Left cardiac atrium (tissue), 4 donors: ENCODE measurements around the gene MIER1. TPM values are rescaled to one million over a fixed set of nuclear protein-coding genes. Genes with fewer than 3 reads are reported as not detected.
A peak's percentile ranks its signal among the peaks of the same experiment; 100 is the strongest.
"Not testable (repeated sequence)": the region's sequence is repeated elsewhere in the genome, so short reads cannot be mapped to it uniquely, and the experiment has no call there.

Source experiments
- ATAC-seq, 2 donors: fragments of 200-7000 bp; cut with Tn5 transposase; one replicate each; pipeline ENCODE4 v1.9.1; 2020; ENCODE audit warnings: mild to moderate bottlenecking in 2 of 2, moderate library complexity in 2 of 2
- DNase-seq: peaks from one replicate; pipeline ENCODE4 v3.0.0-alpha.2; 2020
- intact Hi-C, 2 donors: fragments of 100-400 bp; cut with DNase I; formaldehyde crosslinking; loops; one replicate each; pipeline versions ENCODE4 v1.14.1 to v1.15.1; 2022 to 2023
- long read RNA-seq: library from polyadenylated mRNA; unstranded; transcript quantifications from one replicate; pipeline ENCODE4 v2.0.0, GENCODE V29; 2021
- total RNA-seq, 2 donors: library from RNA; stranded (reverse); fragmentation: NEBNext Ultra II Directional; extraction: Animal tissue kit (Norgen Biotek cat#: 25700); gene quantifications; one replicate each; pipeline ENCODE4 v1.2.1, GENCODE V29; 2021
- donor health status: DM: no; HTN: yes; CAD: no.
- donor health status: DM: no; HTN: yes; CAD: no; lungs with severe emphysema.
- donor health status: DM: yes; HTN: yes; CAD: no.
- donor health status: Dilated cardiomyopathy.

MIER1 gene
- 10 to 100 TPM; 19.9 to 27.5 TPM for total RNA-seq
- long read RNA-seq, full-length matches to known transcripts: 2 of 6 reads
- long read RNA-seq, partial matches to known transcripts: 2 of 6 reads
- long read RNA-seq, other reads (novel, unspliced or antisense): 2 of 6 reads

DNA sequence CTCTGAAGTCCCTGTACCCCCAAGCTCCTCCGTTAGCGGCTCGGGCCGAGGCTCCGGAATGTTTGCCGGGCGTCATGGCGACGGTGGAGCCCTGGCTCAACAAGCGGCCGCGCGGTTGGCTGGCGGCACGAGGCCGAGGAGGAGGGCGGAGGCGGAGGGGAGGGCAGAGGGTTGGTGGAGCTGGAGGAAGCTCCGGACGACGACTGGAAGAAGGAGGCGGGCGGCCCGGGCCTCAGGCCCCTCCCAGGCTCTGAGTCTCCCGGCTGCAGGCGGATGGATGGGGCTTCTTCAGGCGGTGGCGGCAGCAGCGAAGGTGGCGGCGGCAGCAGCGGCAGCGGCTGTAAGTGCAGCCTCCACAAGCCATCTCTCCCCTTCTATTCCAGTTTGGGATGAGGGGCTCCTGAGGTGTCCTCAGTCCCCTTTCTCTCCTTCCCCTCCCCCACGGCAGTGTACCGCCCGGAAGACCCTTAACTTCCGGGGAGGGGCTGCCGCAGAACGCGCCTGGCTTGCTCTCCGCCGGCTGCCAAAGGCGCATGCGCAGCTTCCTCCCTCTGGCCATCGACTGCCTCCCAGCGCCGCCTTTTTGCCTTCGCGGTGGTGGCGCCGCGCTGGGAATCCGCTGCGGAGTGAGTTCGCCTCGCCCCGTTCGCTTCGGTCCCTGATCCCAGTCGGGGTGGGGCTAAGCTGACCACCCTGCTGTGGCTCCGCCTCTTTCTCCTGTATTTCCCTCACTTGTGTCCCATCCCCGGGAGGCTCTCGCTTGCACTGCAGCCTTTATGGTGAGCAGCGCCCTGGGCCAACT lies at the start of gene MIER1, which contains the start of gene DNAI4:
Gene MIER1 (plus strand): TSS at position 235 of the 802 bp plus-strand sequence. CDS start 39 bp downstream, at position 274.
Gene DNAI4 (minus strand): TSS at position 101 of the 802 bp plus-strand sequence. CDS start 25 bp downstream, at position 76.
- DNase-seq (peak; percentile 98), ATAC-seq (peak; percentile 98 to 99)
- intact Hi-C loops: no loop called here

DNA sequence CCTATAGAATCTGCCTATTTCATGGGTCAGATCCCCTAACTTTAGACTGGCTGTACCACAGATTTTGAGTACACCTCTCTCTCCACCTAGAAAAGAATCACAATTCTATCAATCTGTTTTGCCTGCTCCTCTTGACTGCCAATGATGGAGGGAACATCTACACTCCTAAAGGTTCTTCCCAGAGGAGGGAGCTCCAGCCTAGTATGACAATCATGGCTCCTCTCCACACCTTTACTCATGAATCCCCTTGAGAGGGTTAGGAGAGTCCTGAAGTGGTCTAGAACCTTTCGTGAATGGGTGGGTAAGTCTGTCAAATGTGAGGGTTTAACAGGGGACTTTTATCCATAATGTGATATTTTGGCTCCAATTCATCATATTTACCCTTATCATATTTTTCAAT lies 48.1 kb upstream of the MIER1 start:
- intact Hi-C loops: no loop called here
- ATAC-seq (no peak), DNase-seq (no peak)

GRCh38 chr1:66889030-66889429 lies 35.8 kb upstream of the MIER1 start:
- intact Hi-C loops: no loop called here
- DNase-seq: no peak
- no peak for ATAC-seq

GRCh38 chr1:66890621-66891020 lies 34.2 kb upstream of the MIER1 start:
- ATAC-seq: no peak
- intact Hi-C loops: no loop called here
- no peak for DNase-seq

DNA sequence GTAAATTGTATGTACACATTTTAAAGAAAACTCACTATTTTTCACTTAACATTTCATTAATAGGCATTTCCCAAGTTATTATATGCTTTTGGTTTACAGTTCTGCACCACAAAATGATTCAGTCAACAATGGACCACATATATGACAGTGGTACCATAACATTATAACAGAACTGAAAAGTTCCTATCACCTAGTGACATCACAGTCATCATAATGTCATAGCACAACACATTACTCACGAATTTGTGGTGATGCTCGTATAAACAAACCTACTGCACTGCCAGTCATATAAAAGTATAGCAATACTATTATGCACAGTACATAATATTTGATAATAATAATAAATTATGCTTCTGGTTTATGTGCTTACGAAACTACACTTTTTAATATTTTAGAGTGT lies 31.1 kb upstream of the MIER1 start:
- ATAC-seq (no peak), DNase-seq (no peak)
- intact Hi-C loops: no loop called here

GRCh38 chr1:66915203-66915602 lies 9.6 kb upstream of the MIER1 start:
- DNase-seq, intact Hi-C loops, ATAC-seq: not testable (repeated sequence)

DNA sequence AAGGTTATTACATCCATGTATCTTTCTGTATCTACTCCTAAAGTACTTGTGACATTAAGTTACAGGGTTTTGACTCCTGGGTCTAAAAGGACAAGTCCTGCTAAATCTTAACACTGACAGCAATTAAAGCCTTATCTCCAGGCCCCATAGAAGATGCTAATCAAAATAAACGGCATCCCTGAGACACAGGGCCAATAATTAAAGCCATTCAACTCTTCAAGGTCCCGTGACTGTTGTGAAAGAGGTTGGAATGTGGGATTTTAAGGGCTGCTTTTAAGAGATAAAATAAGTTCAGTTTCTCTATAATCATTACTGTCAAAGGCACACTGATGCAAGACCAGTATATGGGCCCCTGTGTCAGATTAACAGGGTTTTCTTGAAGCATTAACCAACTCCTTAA lies 8.5 kb upstream of the MIER1 start:
- intact Hi-C loops: no loop called here
- no peak for ATAC-seq

GRCh38 chr1:66917476-66917875 lies 7.3 kb upstream of the MIER1 start:
- DNase-seq (no peak), ATAC-seq (no peak)
- intact Hi-C loops: no loop called here

More for the DNA sequence above, 8.5 kb upstream of the MIER1 start:
- DNase-seq: no peak

DNA sequence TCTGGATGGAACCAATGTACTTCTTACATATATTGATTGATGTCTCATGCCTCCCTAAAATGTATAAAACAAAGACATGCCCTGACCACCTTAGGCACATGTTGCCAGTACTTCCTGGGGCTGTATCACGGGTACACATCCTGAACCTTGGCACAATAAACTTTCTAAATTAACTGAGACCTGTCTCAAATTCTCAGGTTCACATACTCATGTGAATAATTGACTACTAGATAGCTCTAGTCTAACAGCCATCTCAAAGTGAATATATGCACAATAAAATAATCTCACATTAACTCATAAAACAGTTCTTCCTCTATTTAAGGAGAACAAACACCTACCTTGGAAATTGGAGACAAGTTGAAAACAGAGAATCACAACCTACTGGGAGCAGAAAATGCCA lies 5.7 kb upstream of the MIER1 start:
- intact Hi-C loops: no loop called here

DNA sequence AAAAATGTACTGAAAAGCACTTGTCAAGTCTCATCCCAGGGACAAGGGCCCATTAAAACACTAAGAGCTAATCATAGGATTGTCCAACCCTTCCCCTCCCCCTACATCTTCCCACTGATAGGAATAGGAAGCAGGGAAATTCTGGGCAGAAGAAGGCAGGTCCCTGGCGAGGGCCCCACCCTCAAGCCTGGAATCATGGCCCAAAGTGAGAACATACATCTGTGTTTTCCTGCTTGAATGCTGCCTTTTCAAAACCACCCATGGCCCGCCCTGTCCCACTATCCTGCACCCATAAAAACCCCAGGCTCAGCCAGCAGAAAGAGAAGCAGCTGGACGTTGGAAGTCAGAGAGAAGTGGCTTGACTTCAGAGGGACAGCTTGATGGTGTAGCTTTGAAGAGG lies 5.0 kb upstream of the MIER1 start:
- ATAC-seq: no peak
- DNase-seq: no peak
- intact Hi-C loops: no loop called here

More for the DNA sequence above, 5.7 kb upstream of the MIER1 start:
- DNase-seq (no peak), ATAC-seq (no peak)

DNA sequence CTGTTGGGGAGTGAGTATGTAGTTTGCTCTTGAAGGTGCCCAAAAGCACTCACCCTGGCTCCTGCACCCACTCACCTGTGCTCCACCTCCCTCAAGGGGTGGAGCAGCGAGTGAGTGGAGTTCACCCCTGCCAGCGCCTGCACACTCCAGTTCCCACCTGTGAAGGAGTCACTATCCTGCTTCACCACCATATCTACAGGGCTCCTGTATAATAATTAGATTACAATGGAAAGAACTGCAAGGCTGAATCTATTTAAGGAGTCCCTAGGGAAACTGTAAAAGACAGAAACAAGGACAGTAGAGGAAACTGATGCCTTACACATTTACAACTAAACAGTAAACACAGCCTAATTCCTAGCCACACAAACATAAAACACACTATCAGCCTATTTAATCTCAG lies 4.2 kb upstream of the MIER1 start:
- intact Hi-C loops: no loop called here
- no peak for DNase-seq
- no peak for ATAC-seq

GRCh38 chr1:66925558-66925910 lies 744 bp downstream of the MIER1 start:
- no peak for ATAC-seq
- intact Hi-C loops: no loop called here
- no peak for DNase-seq

DNA sequence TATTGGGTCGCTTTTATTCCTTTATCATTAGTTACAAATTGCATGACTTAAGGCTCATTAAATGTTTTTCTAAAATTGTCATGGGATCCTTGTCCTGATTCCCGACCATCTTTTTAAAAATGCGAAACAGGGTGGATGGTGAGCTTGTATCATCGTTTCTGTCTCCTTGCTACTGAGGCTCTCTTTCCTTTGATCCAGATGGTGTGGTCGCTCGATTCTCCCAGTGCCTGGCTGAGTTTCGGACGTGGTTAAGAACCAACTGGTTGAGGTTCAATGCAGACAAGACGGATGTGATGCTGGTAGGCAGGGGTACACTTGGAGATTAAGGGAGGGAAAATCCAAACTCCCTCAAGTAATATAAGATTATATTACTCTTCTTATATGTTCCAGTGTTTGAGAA lies 1.2 kb downstream of the MIER1 start:
- intact Hi-C loops: no loop called here
- DNase-seq (no peak), ATAC-seq (no peak)

- no peak for ATAC-seq
- DNase-seq: no peak
- intact Hi-C loops: no loop called here
Observed at GRCh38 chr1:66927528-66927927, 2.7 kb downstream of the MIER1 start.

- ATAC-seq: no peak
- DNase-seq: no peak
- intact Hi-C loops: no loop called here
Observed at GRCh38 chr1:66929146-66929688, 4.4 kb downstream of the MIER1 start.

DNA sequence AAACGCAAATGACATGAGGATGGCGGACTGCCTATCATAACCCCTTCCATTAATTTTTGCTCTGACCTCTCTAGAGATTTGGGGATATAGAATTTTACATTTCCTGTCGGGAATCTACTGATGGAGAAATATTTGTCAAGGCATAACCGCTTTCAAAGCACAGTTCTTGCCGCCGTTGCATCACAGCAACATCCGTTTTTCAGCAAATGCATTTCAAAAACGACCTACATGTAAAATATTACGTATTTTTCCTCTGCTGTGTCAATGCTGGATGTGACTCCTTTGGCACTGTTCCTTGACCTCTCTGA lies 4.9 kb downstream of the MIER1 start:
- ATAC-seq: no peak
- no peak for DNase-seq
- intact Hi-C loops: no loop called here

- intact Hi-C loops: loop anchor here in 1 of 2 donors (5.0 kb wide), 1 partner anchor 122 kb away; the partner anchor contains the start of gene SLC35D1
- peak; percentile 95 for DNase-seq
Observed at GRCh38 chr1:66929999-66930822, 5.4 kb downstream of the MIER1 start.

DNA sequence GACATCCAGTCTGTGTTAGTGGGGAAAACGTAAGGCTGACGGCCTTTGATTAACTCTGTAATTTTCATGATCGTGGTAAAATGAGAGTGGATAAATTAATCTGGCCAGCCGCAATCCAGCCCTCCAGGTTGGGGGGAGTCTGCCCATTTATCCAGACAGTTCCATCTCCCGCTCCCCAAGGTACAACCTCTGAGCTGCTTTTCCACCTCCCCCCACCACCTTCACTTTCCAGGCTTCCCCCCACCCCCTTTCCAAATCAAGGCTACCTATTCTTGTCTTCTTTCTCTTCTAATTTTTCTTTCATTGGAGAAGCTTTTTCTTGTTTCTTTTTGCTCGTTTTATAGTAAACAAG lies 6.0 kb downstream of the MIER1 start:
- DNase-seq (no peak), ATAC-seq (no peak)
- intact Hi-C loops: loop anchor here in 1 of 2 donors (5.0 kb wide), 1 partner anchor 122 kb away; the partner anchor contains the start of gene SLC35D1

More at GRCh38 chr1:66929999-66930822, 5.4 kb downstream of the MIER1 start:
- ATAC-seq: peak; percentile 88 to 92

GRCh38 chr1:66931590-66931989 lies 6.8 kb downstream of the MIER1 start:
- ATAC-seq (no peak), DNase-seq (no peak)
- intact Hi-C loops: loop anchor here in 1 of 2 donors (5.0 kb wide), 1 partner anchor 121 kb away; the partner anchor contains the start of gene SLC35D1

- intact Hi-C loops: loop anchor here in 1 of 2 donors (5.0 kb wide), 1 partner anchor 120 kb away; the partner anchor contains the start of gene SLC35D1
- no peak for ATAC-seq
- no peak for DNase-seq
Observed at GRCh38 chr1:66932291-66932690, 7.5 kb downstream of the MIER1 start.
